Measurements from ENCODE around the gene DAZAP1. TPM values are rescaled to one million over a fixed set of nuclear protein-coding genes. Genes with fewer than 3 reads are reported as not detected.

DAZAP1 gene
- total RNA-seq, 5 donors from 2014 or later (not counting 1 experiment from before 2014, with no cell fraction given): 153 to 170 (median 161) TPM

DNA sequence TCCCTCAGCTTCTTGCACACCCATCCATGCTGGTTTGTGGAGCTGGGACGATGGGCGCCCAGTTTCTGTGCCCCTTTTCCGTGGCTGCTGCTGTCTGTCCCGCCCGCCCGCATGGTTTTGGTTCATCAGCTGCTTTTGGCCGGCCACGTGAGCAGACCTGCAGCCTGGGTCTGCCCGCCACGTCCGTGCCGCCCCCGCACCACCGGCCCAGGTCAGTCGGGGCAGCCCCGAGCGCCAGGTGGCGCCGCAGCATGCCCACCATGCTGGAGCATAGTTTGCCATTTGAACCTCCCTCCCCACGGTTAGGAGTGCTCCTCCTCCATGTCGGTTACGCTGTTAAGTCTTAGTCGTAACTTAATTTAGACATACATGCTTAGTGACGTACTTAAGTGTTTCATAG lies 15.6 kb downstream of the DAZAP1 start:
- Histone ChIP-seq H3K27me3 (replicated peaks in 1 of 2; ENCODE audit: control insufficient read depth in 2 of 2, extremely low read depth in 1 of 2, insufficient read depth in 2 of 2, low read length in 1 of 2) (no peaks in the 10 kb centered on the region), H3K4me3 (ENCODE audit: control insufficient read depth in 1 of 2, extremely low read depth in 1 of 2, low read length in 1 of 2) (no peak overlapping the region), H3K36me3 (ENCODE audit: control insufficient read depth in 2 of 2, extremely low read depth in 1 of 2, insufficient read depth in 1 of 2, low read length in 1 of 2) (peaks cover 54 to 90% of the 10 kb centered on the region in 2 donors), H3K9me3 (no peaks in the 10 kb centered on the region), H3K4me1 (ENCODE audit: control insufficient read depth in 1 of 2, extremely low read depth in 1 of 2, insufficient read depth in 2 of 2, low read length in 2 of 2) (peaks cover 0 to 3% of the 10 kb centered on the region in 2 experiments), H3K27ac (ENCODE audit: low read length) (no peak overlapping the region)
- Mint-ChIP-seq H3K4me1 (peaks cover 3 to 6% (median 5%) of the 10 kb centered on the region in 3 donors), H3K36me3 (peaks cover 40% of the 10 kb centered on the region), H3K4me3 (no peak overlapping the region), H3K27ac (no peak overlapping the region), H3K9me3 (no peaks in the 10 kb centered on the region), H3K27me3 (no peaks in the 10 kb centered on the region)
- POLR2A ChIA-PET: no interaction called here
- DNase-seq (no peak), ATAC-seq (replicated peaks in 1 of 4) (no peak)
- CTCF ChIA-PET: no interaction called here
- 94% methylated on average over 17 of the region's 24 CpGs for WGBS (ENCODE audit: insufficient coverage)

DNA sequence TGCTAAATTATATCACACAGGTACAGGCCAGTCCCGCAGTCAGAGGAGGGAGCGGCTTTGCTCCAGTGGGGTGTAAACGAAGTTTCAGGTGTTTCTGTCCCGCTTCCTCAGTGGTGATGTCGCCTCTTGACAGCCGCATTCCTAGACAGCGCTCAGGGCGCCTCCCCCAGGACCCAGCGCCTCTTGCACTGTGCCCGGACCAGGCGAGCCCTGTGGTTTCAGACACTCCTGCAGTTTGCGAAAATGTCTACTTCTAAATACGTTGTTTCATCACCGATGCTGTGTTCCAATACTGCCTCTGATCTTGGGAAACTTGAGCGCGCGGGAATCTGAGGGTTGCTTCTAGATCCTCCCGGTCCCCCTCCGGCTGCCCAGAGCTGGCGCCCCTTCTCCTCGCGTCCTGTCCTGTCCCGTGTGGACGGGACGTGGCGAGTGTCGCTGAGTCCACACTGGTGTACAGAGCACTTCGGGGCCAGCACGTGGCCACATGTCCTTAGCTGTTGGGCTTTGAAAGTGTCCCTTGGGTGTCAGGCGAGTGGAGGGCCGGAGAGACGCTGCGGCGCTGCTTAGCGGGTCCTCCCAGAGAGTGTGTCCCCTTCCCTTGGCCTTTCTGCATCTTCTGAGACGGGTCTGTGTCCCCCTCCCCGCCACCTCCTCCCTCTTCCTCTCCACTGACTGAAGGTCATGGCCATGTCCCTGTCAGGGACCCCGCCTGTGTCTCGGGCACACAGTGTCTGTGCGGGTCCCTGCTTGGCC lies 16.2 kb downstream of the DAZAP1 start:
- H3K9me3 Mint-ChIP-seq: no peaks in the 10 kb centered on the region
- DNase-seq: no peak
- no peak overlapping the region for H3K27ac ChIP-seq (ENCODE audit: low read length)
- H3K27me3 Mint-ChIP-seq: no peaks in the 10 kb centered on the region
- no peaks in the 10 kb centered on the region for H3K27me3 ChIP-seq (replicated peaks in 1 of 2; ENCODE audit: control insufficient read depth in 2 of 2, extremely low read depth in 1 of 2, insufficient read depth in 2 of 2, low read length in 1 of 2)
- H3K9me3 ChIP-seq: no peaks in the 10 kb centered on the region
- H3K4me3 Mint-ChIP-seq: no peak overlapping the region
- no peak overlapping the region for H3K27ac Mint-ChIP-seq
- H3K4me1 Mint-ChIP-seq: peaks cover 3 to 6% (median 4%) of the 10 kb centered on the region in 3 donors
- H3K4me1 ChIP-seq (ENCODE audit: control insufficient read depth in 1 of 2, extremely low read depth in 1 of 2, insufficient read depth in 2 of 2, low read length in 2 of 2): no peaks in the 10 kb centered on the region
- ATAC-seq (replicated peaks in 1 of 4): no peak
- POLR2A ChIA-PET: no interaction called here
- peaks cover 40% of the 10 kb centered on the region for H3K36me3 Mint-ChIP-seq
- peaks cover 53 to 89% of the 10 kb centered on the region in 2 donors for H3K36me3 ChIP-seq (ENCODE audit: control insufficient read depth in 2 of 2, extremely low read depth in 1 of 2, insufficient read depth in 1 of 2, low read length in 1 of 2)
- H3K4me3 ChIP-seq (ENCODE audit: control insufficient read depth in 1 of 2, extremely low read depth in 1 of 2, low read length in 1 of 2): no peak overlapping the region
- CTCF ChIA-PET: interaction anchor here in 1 of 2 donors (0.6 kb wide), 1 partner anchor 905 kb away, joined by 7 read pairs; no protein-coding TSS in a partner anchor
- WGBS (ENCODE audit: insufficient coverage): 94% methylated on average over 33 of the region's 40 CpGs

GRCh38 chr19:1424192-1424955 lies 17.0 kb downstream of the DAZAP1 start:
- no peaks in the 10 kb centered on the region for H3K27me3 ChIP-seq (replicated peaks in 1 of 2; ENCODE audit: control insufficient read depth in 2 of 2, extremely low read depth in 1 of 2, insufficient read depth in 2 of 2, low read length in 1 of 2)
- POLR2A ChIA-PET: no interaction called here
- no peak overlapping the region for H3K27ac ChIP-seq (ENCODE audit: low read length)

DNA sequence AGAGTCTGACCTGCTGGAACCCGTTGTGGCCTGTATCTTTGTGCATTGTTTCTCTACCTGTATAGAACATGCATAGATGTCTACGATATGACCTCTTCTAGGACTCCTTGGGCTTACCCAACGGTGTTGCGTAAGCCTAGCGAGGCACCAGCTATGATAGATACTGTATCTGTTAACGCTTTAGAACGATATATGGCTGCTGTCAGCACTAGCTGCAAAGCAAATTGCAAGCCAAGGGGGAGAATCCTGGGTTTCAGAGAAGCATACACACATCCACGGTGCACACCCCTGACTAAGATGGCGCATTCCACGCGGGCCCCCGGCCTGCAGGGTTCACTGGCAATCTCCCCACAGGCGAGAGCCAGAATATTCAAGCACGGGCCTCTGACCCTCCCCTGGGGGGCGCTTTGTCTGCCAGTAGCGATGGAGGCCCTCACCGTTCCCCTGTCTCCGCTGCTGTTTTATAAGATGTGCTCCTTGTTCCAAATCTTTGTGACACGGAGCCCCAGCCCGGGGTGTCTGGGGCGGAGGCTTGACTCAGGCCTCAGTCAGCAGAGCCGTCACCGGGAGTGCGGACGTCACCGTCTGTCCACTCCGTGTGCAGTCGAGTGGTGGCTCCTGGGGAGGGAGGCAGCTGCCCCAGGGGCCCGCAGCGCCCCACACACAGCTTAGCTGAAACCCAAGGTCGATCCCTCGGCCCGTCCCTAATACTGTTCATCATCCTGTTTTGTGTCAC lies 17.9 kb downstream of the DAZAP1 start:
- H3K4me1 ChIP-seq (ENCODE audit: control insufficient read depth in 1 of 2, extremely low read depth in 1 of 2, insufficient read depth in 2 of 2, low read length in 2 of 2): no peaks in the 10 kb centered on the region
- peaks cover 31% of the 10 kb centered on the region for H3K36me3 Mint-ChIP-seq
- H3K9me3 Mint-ChIP-seq: no peaks in the 10 kb centered on the region
- no peaks in the 10 kb centered on the region for H3K9me3 ChIP-seq
- POLR2A ChIA-PET: no interaction called here
- DNase-seq (no peak), ATAC-seq (replicated peaks in 1 of 4) (no peak)
- no peak overlapping the region for H3K4me3 ChIP-seq (ENCODE audit: control insufficient read depth in 1 of 2, extremely low read depth in 1 of 2, low read length in 1 of 2)
- H3K27me3 ChIP-seq (replicated peaks in 1 of 2; ENCODE audit: control insufficient read depth in 2 of 2, extremely low read depth in 1 of 2, insufficient read depth in 2 of 2, low read length in 1 of 2): no peaks in the 10 kb centered on the region
- H3K4me3 Mint-ChIP-seq: no peak overlapping the region
- no peaks in the 10 kb centered on the region for H3K27me3 Mint-ChIP-seq
- H3K27ac ChIP-seq (ENCODE audit: low read length): no peak overlapping the region
- CTCF ChIA-PET: interaction anchor here in 1 of 2 donors (0.5 kb wide), 1 partner anchor 762 kb away, joined by 3 read pairs; the partner anchor contains the start of gene RNF126
- WGBS (ENCODE audit: insufficient coverage): 97% methylated on average over 33 of the region's 33 CpGs
- H3K4me1 Mint-ChIP-seq: peaks cover 2 to 6% (median 3%) of the 10 kb centered on the region in 3 donors
- H3K36me3 ChIP-seq (ENCODE audit: control insufficient read depth in 2 of 2, extremely low read depth in 1 of 2, insufficient read depth in 1 of 2, low read length in 1 of 2): peaks cover 43 to 93% of the 10 kb centered on the region in 2 donors
- H3K27ac Mint-ChIP-seq: no peak overlapping the region

More at GRCh38 chr19:1424192-1424955, 17.0 kb downstream of the DAZAP1 start:
- H3K4me3 Mint-ChIP-seq: no peak overlapping the region
- Histone ChIP-seq H3K36me3 (ENCODE audit: control insufficient read depth in 2 of 2, extremely low read depth in 1 of 2, insufficient read depth in 1 of 2, low read length in 1 of 2) (peaks cover 46 to 89% of the 10 kb centered on the region in 2 donors), H3K4me3 (ENCODE audit: control insufficient read depth in 1 of 2, extremely low read depth in 1 of 2, low read length in 1 of 2) (no peak overlapping the region), H3K9me3 (no peaks in the 10 kb centered on the region), H3K4me1 (ENCODE audit: control insufficient read depth in 1 of 2, extremely low read depth in 1 of 2, insufficient read depth in 2 of 2, low read length in 2 of 2) (no peaks in the 10 kb centered on the region)
- 91% methylated on average over 24 of the region's 42 CpGs for WGBS (ENCODE audit: insufficient coverage)
- H3K4me1 Mint-ChIP-seq: peaks cover 3 to 6% (median 3%) of the 10 kb centered on the region in 3 donors
- H3K27me3 Mint-ChIP-seq: no peaks in the 10 kb centered on the region
- no peak overlapping the region for H3K27ac Mint-ChIP-seq
- CTCF ChIA-PET: no interaction called here
- no peak for DNase-seq
- H3K9me3 Mint-ChIP-seq: no peaks in the 10 kb centered on the region
- ATAC-seq (replicated peaks in 1 of 4): no peak
- peaks cover 35% of the 10 kb centered on the region for H3K36me3 Mint-ChIP-seq

DNA sequence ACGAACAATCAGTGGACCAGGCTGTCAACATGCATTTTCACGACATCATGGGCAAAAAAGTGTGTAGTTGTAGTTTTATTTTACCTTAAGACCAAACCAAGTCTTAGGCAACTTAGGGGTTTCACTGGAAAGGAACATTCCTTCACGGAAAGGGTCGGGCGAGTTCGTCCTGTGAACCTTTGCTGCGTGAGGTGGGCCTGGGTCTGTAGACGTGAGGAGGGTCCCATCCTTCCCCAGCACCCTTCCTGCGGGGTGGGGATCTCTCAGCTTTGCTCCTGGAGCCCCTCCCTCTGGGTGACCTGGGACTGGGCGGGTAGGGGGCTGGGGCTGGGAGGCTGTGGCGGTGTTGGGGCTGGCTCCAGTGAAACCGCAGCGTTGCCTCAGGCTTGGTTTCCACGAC lies 18.5 kb downstream of the DAZAP1 start:
- 100% methylated on average over 5 of the region's 14 CpGs for WGBS (ENCODE audit: insufficient coverage)
- no peak for ATAC-seq (replicated peaks in 1 of 4)
- no peak overlapping the region for H3K27ac Mint-ChIP-seq
- POLR2A ChIA-PET: no interaction called here
- DNase-seq: no peak
- peaks cover 37 to 89% of the 10 kb centered on the region in 2 donors for H3K36me3 ChIP-seq (ENCODE audit: control insufficient read depth in 2 of 2, extremely low read depth in 1 of 2, insufficient read depth in 1 of 2, low read length in 1 of 2)
- H3K4me1 ChIP-seq (ENCODE audit: control insufficient read depth in 1 of 2, extremely low read depth in 1 of 2, insufficient read depth in 2 of 2, low read length in 2 of 2): no peaks in the 10 kb centered on the region
- H3K27me3 ChIP-seq (replicated peaks in 1 of 2; ENCODE audit: control insufficient read depth in 2 of 2, extremely low read depth in 1 of 2, insufficient read depth in 2 of 2, low read length in 1 of 2): no peaks in the 10 kb centered on the region
- H3K27ac ChIP-seq (ENCODE audit: low read length): no peak overlapping the region
- H3K4me3 Mint-ChIP-seq: no peak overlapping the region
- H3K4me3 ChIP-seq (ENCODE audit: control insufficient read depth in 1 of 2, extremely low read depth in 1 of 2, low read length in 1 of 2): no peak overlapping the region
- H3K9me3 Mint-ChIP-seq: no peaks in the 10 kb centered on the region
- CTCF ChIA-PET: no interaction called here
- H3K27me3 Mint-ChIP-seq: no peaks in the 10 kb centered on the region
- no peaks in the 10 kb centered on the region for H3K9me3 ChIP-seq
- peaks cover 2 to 6% (median 3%) of the 10 kb centered on the region in 3 donors for H3K4me1 Mint-ChIP-seq
- H3K36me3 Mint-ChIP-seq: peaks cover 27% of the 10 kb centered on the region

- Mint-ChIP-seq H3K36me3 (peaks cover 26% of the 10 kb centered on the region), H3K9me3 (no peaks in the 10 kb centered on the region), H3K4me3 (no peak overlapping the region), H3K27ac (no peak overlapping the region), H3K4me1 (peaks cover 2 to 6% (median 3%) of the 10 kb centered on the region in 3 donors), H3K27me3 (no peaks in the 10 kb centered on the region)
- no peaks in the 10 kb centered on the region for H3K4me1 ChIP-seq (ENCODE audit: control insufficient read depth in 1 of 2, extremely low read depth in 1 of 2, insufficient read depth in 2 of 2, low read length in 2 of 2)
- ChIA-PET POLR2A (no interaction called here), CTCF (no interaction called here)
- no peaks in the 10 kb centered on the region for H3K27me3 ChIP-seq (replicated peaks in 1 of 2; ENCODE audit: control insufficient read depth in 2 of 2, extremely low read depth in 1 of 2, insufficient read depth in 2 of 2, low read length in 1 of 2)
- peaks cover 37 to 86% of the 10 kb centered on the region in 2 donors for H3K36me3 ChIP-seq (ENCODE audit: control insufficient read depth in 2 of 2, extremely low read depth in 1 of 2, insufficient read depth in 1 of 2, low read length in 1 of 2)
- ATAC-seq (replicated peaks in 1 of 4) (no peak), DNase-seq (no peak)
- H3K9me3 ChIP-seq: no peaks in the 10 kb centered on the region
- no peak overlapping the region for H3K4me3 ChIP-seq (ENCODE audit: control insufficient read depth in 1 of 2, extremely low read depth in 1 of 2, low read length in 1 of 2)
- 100% methylated on average over 4 of the region's 9 CpGs for WGBS (ENCODE audit: insufficient coverage)
- H3K27ac ChIP-seq (ENCODE audit: low read length): no peak overlapping the region
Observed at GRCh38 chr19:1426736-1427135, 19.4 kb downstream of the DAZAP1 start.

Measured in T-cell (primary cell).